ENCODE measurements around the gene GLDC.
"Not testable (repeated sequence)": the region's sequence is repeated elsewhere in the genome, so short reads cannot be mapped to it uniquely, and the experiment has no call there.

GLDC gene

DNA sequence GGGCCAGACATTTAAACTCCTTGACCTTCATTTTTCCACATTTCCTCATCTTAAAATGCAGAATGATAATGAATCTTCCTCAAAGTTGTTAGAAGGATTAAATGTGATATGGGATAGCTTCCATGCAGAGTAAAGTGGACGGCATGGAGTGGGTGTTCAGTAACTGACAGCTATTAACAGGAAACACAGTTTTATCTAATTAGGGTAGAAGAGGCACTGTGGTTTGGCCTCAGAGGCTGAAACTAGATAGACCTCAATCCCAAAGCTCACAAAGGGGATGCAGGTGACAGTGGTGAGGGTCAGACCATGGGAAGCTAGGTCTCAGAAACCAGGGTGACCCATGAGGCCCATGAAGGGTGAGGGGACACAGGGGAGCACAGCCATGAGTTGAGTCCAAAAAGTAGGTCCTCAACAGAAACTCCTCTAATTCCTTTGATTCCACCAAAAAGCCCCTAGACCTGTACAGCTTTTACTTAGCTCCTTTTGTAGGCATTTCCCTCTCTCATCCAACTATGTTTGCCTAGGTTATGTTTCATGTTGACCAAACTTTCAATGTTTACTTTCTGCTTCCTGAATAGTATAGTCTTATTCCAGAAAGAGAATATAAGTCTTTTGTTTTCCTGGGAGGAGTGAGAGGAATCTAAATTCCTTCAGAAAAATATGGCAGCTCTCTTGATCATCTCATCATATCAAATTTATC, 27.9 kb upstream of the GLDC start:
- H3K27ac Mint-ChIP-seq, result no peak overlapping the region

GRCh38 chr9:6672118-6672517, 26.6 kb upstream of the GLDC start:
- Mint-ChIP-seq H3K36me3 (peaks cover 3% of the 10 kb centered on the region), H3K4me1 (ENCODE audit: low read depth) (no peaks in the 10 kb centered on the region), H3K27ac (no peak overlapping the region), H3K9me3 (ENCODE audit: low read depth) (no peaks in the 10 kb centered on the region), H3K27me3 (no peaks in the 10 kb centered on the region), H3K4me3 (no peak overlapping the region)

More for the DNA sequence above, 27.9 kb upstream of the GLDC start:
- Mint-ChIP-seq H3K9me3 (ENCODE audit: low read depth) (no peaks in the 10 kb centered on the region), H3K4me1 (ENCODE audit: low read depth) (no peaks in the 10 kb centered on the region), H3K4me3 (no peak overlapping the region), H3K36me3 (peaks cover 3% of the 10 kb centered on the region), H3K27me3 (no peaks in the 10 kb centered on the region)

DNA sequence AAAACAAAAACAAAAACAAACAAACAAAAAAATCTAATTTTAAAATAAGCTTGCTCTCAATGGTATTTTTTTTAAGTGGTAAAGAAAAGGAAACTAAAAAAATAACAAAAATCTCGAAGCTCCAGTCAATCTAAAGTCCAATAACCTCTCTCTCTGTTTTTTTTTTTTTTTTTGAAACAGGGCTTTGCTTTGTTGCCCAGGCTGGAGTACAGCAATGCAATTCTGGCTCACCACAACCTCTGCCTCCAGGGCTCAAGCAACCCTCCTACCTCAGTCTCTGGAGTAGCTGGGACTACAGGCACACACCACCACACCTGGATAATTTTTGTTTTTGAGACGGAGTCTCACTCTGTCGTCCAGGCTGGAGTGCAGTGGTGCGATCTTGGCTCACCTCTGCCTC, 25.9 kb upstream of the GLDC start:
- Mint-ChIP-seq H3K4me1 (ENCODE audit: low read depth) (no peaks in the 10 kb centered on the region), H3K9me3 (ENCODE audit: low read depth) (no peaks in the 10 kb centered on the region), H3K36me3 (peaks cover 3% of the 10 kb centered on the region), H3K27ac (no peak overlapping the region), H3K27me3 (no peaks in the 10 kb centered on the region), H3K4me3 (no peak overlapping the region)

GRCh38 chr9:6669881-6670280, 24.4 kb upstream of the GLDC start:
- H3K4me3 Mint-ChIP-seq, result no peak overlapping the region
- H3K27ac Mint-ChIP-seq, result no peak overlapping the region
- H3K36me3 Mint-ChIP-seq, result peaks cover 3% of the 10 kb centered on the region
- no peaks in the 10 kb centered on the region for H3K27me3 Mint-ChIP-seq
- H3K4me1 Mint-ChIP-seq (ENCODE audit: low read depth), result no peaks in the 10 kb centered on the region
- H3K9me3 Mint-ChIP-seq (ENCODE audit: low read depth), result no peaks in the 10 kb centered on the region

- Mint-ChIP-seq H3K27me3 (no peaks in the 10 kb centered on the region), H3K4me3 (no peak overlapping the region), H3K36me3 (peaks cover 3% of the 10 kb centered on the region), H3K9me3 (ENCODE audit: low read depth) (no peaks in the 10 kb centered on the region), H3K27ac (no peak overlapping the region), H3K4me1 (ENCODE audit: low read depth) (no peaks in the 10 kb centered on the region)
These were observed 22.2 kb upstream of the GLDC start for GRCh38 chr9:6667633-6668280.

GRCh38 chr9:6667080-6667479, 21.6 kb upstream of the GLDC start:
- H3K27ac Mint-ChIP-seq, result no peak overlapping the region
- no peaks in the 10 kb centered on the region for H3K27me3 Mint-ChIP-seq
- H3K36me3 Mint-ChIP-seq, result peaks cover 3% of the 10 kb centered on the region
- H3K4me3 Mint-ChIP-seq, result no peak overlapping the region
- no peaks in the 10 kb centered on the region for H3K9me3 Mint-ChIP-seq (ENCODE audit: low read depth)
- H3K4me1 Mint-ChIP-seq (ENCODE audit: low read depth), result no peaks in the 10 kb centered on the region

DNA sequence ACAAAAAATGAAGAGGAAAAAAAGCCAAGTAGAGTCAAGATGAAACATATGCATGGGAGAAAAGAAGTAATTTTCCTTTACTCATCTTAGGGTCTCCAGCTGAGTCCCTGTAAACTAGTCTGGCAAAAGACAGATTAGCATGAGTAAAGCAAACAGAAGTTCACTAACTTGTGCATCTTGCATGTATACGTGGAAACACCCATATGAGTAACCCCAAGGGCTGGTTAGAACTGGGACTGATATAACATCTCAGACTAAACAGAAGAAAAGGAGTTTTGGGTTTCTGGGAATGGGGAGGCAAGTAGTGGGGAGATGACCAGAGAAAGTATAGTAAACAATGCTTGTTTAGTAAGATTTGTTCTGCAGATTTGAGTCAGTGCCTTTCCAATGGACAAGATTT, 20.1 kb upstream of the GLDC start:
- H3K9me3 Mint-ChIP-seq (ENCODE audit: low read depth), result no peaks in the 10 kb centered on the region
- no peak overlapping the region for H3K4me3 Mint-ChIP-seq
- no peak overlapping the region for H3K27ac Mint-ChIP-seq
- H3K27me3 Mint-ChIP-seq, result no peaks in the 10 kb centered on the region
- H3K36me3 Mint-ChIP-seq, result peaks cover 2% of the 10 kb centered on the region
- H3K4me1 Mint-ChIP-seq (ENCODE audit: low read depth), result no peaks in the 10 kb centered on the region

DNA sequence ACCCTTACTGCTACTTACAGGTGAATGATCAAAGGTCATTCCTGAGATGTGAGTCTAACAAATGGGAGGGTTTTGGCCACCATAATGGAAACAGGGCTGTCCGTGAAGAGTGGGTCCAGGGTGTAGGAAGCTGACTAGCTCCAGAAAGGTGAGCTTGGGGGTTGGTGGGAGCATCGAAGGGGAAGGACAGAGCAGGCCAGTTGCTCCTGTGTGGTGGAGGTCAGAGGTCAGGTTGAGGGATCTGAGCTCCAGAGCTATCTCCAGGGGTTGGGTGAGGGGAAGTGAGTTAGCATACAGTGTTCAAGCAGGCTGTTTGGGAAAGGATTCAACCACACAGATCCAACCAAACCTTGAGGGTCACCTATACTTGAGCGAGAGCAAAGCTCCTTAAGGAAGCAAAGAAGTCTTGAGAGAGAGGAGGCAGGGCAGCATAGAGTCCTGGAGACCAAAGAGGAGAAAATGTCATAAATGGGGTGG, 18.7 kb upstream of the GLDC start:
- no peaks in the 10 kb centered on the region for H3K9me3 Mint-ChIP-seq (ENCODE audit: low read depth)
- no peak overlapping the region for H3K4me3 Mint-ChIP-seq
- H3K27ac Mint-ChIP-seq, result no peak overlapping the region
- no peaks in the 10 kb centered on the region for H3K4me1 Mint-ChIP-seq (ENCODE audit: low read depth)
- H3K36me3 Mint-ChIP-seq, result no peaks in the 10 kb centered on the region
- no peaks in the 10 kb centered on the region for H3K27me3 Mint-ChIP-seq

DNA sequence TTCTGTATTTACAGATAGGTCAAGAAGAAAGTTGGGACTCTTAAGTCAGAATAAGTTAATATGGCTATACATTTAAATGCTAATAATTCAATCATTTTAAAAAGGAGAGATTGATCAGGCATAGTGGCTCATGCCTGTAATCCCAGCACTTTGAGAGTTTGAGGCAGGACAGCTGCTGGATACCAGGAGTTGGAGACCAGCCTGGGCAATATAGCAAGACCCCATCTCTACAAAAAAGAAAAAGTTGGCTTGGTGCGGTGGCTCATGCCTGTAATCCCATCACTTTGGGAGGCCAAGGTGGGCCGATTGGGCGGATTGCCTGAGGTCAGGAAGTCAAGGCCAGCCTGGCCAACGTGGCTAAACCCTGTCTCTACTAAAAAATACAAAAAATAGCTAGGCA, 15.0 kb upstream of the GLDC start:
- Mint-ChIP-seq H3K4me1 (ENCODE audit: low read depth) (no peaks in the 10 kb centered on the region), H3K27ac (no peak overlapping the region)

GRCh38 chr9:6658628-6659353, 13.3 kb upstream of the GLDC start:
- Mint-ChIP-seq H3K27ac (no peak overlapping the region), H3K4me3 (no peak overlapping the region), H3K27me3 (peaks cover 4% of the 10 kb centered on the region), H3K4me1 (ENCODE audit: low read depth) (peaks cover 2% of the 10 kb centered on the region), H3K9me3 (ENCODE audit: low read depth) (no peaks in the 10 kb centered on the region), H3K36me3 (no peaks in the 10 kb centered on the region)

More for the DNA sequence above, 15.0 kb upstream of the GLDC start:
- peaks cover under 1% of the 10 kb centered on the region for H3K27me3 Mint-ChIP-seq
- no peak overlapping the region for H3K4me3 Mint-ChIP-seq
- H3K9me3 Mint-ChIP-seq (ENCODE audit: low read depth), result no peaks in the 10 kb centered on the region
- no peaks in the 10 kb centered on the region for H3K36me3 Mint-ChIP-seq

DNA sequence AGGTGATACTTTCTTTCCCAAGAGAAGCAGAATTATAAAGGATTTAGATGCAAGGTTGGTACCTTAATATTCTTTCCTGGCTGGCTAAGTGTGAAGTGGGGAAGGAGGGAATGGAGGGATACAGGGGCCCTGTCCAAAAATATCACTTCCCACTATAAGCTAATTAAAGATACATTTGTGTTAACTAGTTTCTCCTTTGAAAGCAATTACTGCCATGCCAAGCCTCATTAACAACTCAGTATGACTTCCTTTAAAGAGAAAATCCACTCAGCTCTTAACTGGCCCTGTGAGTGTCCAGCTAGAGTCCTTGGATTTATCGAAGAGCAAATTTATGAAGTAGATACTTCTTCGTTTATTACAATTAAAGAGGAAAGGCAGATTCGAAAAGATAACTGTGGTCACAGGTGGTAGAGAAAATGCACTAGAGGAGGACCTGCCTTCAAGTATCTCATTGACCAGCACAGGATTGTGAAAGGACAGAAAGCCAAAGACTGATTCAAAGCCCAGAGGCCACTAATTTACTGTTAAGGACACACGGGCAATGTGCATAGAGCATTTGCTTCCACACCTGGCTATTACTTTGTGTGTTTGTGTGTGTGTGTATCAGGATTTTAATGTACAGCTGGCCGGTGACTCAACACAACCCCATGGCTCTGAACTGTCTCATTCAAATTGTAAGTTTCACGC, 11.2 kb upstream of the GLDC start:
- no peaks in the 10 kb centered on the region for H3K36me3 Mint-ChIP-seq
- no peaks in the 10 kb centered on the region for H3K9me3 Mint-ChIP-seq (ENCODE audit: low read depth)
- H3K4me3 Mint-ChIP-seq, result no peak overlapping the region
- H3K27me3 Mint-ChIP-seq, result peaks cover 10% of the 10 kb centered on the region
- no peak overlapping the region for H3K27ac Mint-ChIP-seq
- H3K4me1 Mint-ChIP-seq (ENCODE audit: low read depth), result peaks cover 2% of the 10 kb centered on the region

DNA sequence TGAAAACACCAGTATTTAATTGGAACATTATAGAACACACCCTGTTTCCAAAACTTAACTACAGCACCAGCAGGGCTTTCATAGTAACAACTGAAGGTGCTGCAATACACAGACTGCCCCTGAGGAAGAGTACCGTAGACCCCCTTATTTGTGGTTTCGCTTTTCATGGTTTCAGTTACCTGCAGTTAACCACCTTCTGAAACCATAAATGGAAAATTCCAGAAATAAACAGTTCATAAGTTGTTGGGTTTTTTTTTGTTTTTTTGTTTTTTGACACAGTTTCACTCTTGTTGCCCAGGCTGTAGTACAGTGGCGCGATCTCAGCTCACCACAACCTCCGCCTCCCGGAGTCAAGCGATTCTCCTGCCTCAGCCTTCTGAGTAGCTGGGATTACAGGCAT, 9.5 kb upstream of the GLDC start:
- H3K36me3 Mint-ChIP-seq, result no peaks in the 10 kb centered on the region
- H3K27ac Mint-ChIP-seq, result no peak overlapping the region
- H3K4me3 Mint-ChIP-seq, result no peak overlapping the region
- peaks cover 10% of the 10 kb centered on the region for H3K27me3 Mint-ChIP-seq
- no peaks in the 10 kb centered on the region for H3K9me3 Mint-ChIP-seq (ENCODE audit: low read depth)
- peaks cover 2% of the 10 kb centered on the region for H3K4me1 Mint-ChIP-seq (ENCODE audit: low read depth)

- H3K27me3 Mint-ChIP-seq, result peaks cover 35% of the 10 kb centered on the region
- peaks cover 22% of the 10 kb centered on the region for H3K4me1 Mint-ChIP-seq (ENCODE audit: low read depth)
- no peaks in the 10 kb centered on the region for H3K36me3 Mint-ChIP-seq
- no peak overlapping the region for H3K27ac Mint-ChIP-seq
- H3K4me3 Mint-ChIP-seq, result peak overlapping the region; percentile 87
- no peaks in the 10 kb centered on the region for H3K9me3 Mint-ChIP-seq (ENCODE audit: low read depth)
These were observed 736 bp upstream of the GLDC start for GRCh38 chr9:6646293-6646636.

DNA sequence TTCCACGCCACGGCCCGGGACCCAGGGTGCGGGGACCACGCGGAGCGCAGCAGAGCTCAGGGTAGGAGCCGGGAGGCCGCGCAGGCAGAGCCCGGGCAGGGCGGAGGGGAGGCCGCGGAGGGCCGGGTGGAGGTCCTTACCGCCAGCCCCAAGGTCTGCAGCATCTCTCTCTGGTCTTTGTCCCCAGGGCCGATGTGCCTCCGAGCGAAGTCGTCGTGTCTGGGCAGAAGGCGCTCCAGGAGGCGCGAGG, 499 bp downstream of the GLDC start:
- peaks cover 22% of the 10 kb centered on the region for H3K4me1 Mint-ChIP-seq (ENCODE audit: low read depth)
- H3K27ac Mint-ChIP-seq; H3K36me3 Mint-ChIP-seq; H3K9me3 Mint-ChIP-seq (ENCODE audit: low read depth): not testable (repeated sequence)
- H3K27me3 Mint-ChIP-seq, result peaks cover 45% of the 10 kb centered on the region
- peak overlapping the region; percentile 83 for H3K4me3 Mint-ChIP-seq
